A549 (cell line): Measurements from ENCODE around the gene MCM5. TPM values are rescaled to one million over a fixed set of nuclear protein-coding genes. Genes with fewer than 3 reads are reported as not detected.

Experiments used
- ATAC-seq, 2 experiments: fragments of 200-7000 bp in 1 of 2; fragments of >200 bp in 1 of 2; cut with Nextera tagmentation in 1 of 2; cut with Tn5 transposase in 1 of 2; 3 replicates each; pipeline versions ENCODE4 v1.8.0 to v1.9.1; 2018 to 2020; ENCODE audit warnings: mild to moderate bottlenecking in 1 of 2, moderate library complexity in 1 of 2
- CTCF ChIA-PET: fragments of 300-600 bp; sonication (Branson Sonifier 250); formaldehyde crosslinking; extraction: SDS; loops from one replicate; lab custom pipeline; 2021; ENCODE audit warnings: antibody characterized with exemption, inconsistent platforms; lab: Yijun Ruan, JAX
- POLR2A ChIA-PET: fragments of 350-600 bp; formaldehyde crosslinking; extraction: SDS; loops from one replicate; lab custom pipeline; 2021; ENCODE audit warnings: antibody characterized with exemption, inconsistent platforms; lab: Yijun Ruan, JAX
- DNase-seq, 2 experiments: peaks; one replicate each; pipeline versions ENCODE4 v3.0.0 to v3.0.0-alpha.2; 2011 to 2016; ENCODE audit warnings: low read depth in 1 of 2, low spot score in 1 of 2
- FAIRE-seq: peaks from 2 replicates; lab custom pipeline; 2011; peaks lifted over from hg19 to GRCh38; lab: Jason Lieb, UNC
- H3K27ac ChIP-seq, 2 experiments: fragments of >200 bp; sonication (Bioruptor Twin); formaldehyde crosslinking; 3 replicates each; pipeline ENCODE4 v1.5.1; 2016 to 2017
- H3K4me1 ChIP-seq: fragments of >200 bp; sonication (Bioruptor Twin); formaldehyde crosslinking; 3 replicates; pipeline ENCODE4 v1.6.1; 2016
- H3K4me2 ChIP-seq: fragments of >200 bp; sonication (Bioruptor Twin); formaldehyde crosslinking; 3 replicates; pipeline ENCODE4 v1.6.1; 2016
- H3K4me3 ChIP-seq: fragments of >200 bp; sonication (Bioruptor Twin); formaldehyde crosslinking; 3 replicates; pipeline ENCODE4 v1.5.1; 2016
- H3K9me3 ChIP-seq: fragments of >200 bp; sonication (Bioruptor Twin); formaldehyde crosslinking; 3 replicates; pipeline ENCODE4 v1.6.1; 2016
- BCL3 ChIP-seq: fragments of >200 bp; sonication (Bioruptor Twin); formaldehyde crosslinking; IDR thresholded peaks from 3 replicates; pipeline ENCODE4 v1.6.1; 2016
- BHLHE40 ChIP-seq: IDR thresholded peaks from 2 replicates; pipeline ENCODE4 v1.6.1; 2012; ENCODE audit warnings: low read depth, low read length, inconsistent platforms
- CEBPB ChIP-seq, 2 experiments: fragments of >200 bp in 1 of 2; sonication (Bioruptor Twin) in 1 of 2; formaldehyde crosslinking in 1 of 2; IDR thresholded peaks; 2 replicates each; pipeline ENCODE4 v1.6.1; 2012 to 2016
- CTCF ChIP-seq: fragments of >200 bp; sonication (Bioruptor Twin); formaldehyde crosslinking; IDR thresholded peaks from 3 replicates; pipeline ENCODE4 v1.5.1; 2016
- EHF ChIP-seq: fragments of 250-450 bp; sonication (Bioruptor Pico); IDR thresholded peaks from 2 replicates; pipeline ENCODE4 v1.5.0; 2020; ENCODE audit warnings: mild to moderate bottlenecking
- EHMT2 ChIP-seq: fragments of 200-600 bp; sonication (generic); IDR thresholded peaks from 2 replicates; pipeline ENCODE4 v1.6.1; 2016; ENCODE audit warnings: antibody characterized with exemption, low read depth, mild to moderate bottlenecking, moderate library complexity
- ELK1 ChIP-seq: fragments of 150-350 bp; IDR thresholded peaks from 2 replicates; pipeline ENCODE4 v1.6.1; 2014; ENCODE audit warnings: low read depth, mild to moderate bottlenecking, low read length
- HOXB13 ChIP-seq: fragments of 250-450 bp; sonication (Bioruptor Pico); IDR thresholded peaks from 2 replicates; pipeline ENCODE4 v1.5.0; 2020; ENCODE audit warnings: low read depth, mild to moderate bottlenecking, moderate library complexity
- HOXB5 ChIP-seq: fragments of 250-450 bp; sonication (Bioruptor Pico); IDR thresholded peaks from 2 replicates; pipeline ENCODE4 v1.5.0; 2020; ENCODE audit warnings: mild to moderate bottlenecking, moderate library complexity
- JUNB ChIP-seq: fragments of >200 bp; sonication (Bioruptor Twin); formaldehyde crosslinking; IDR thresholded peaks from 2 replicates; pipeline ENCODE4 v1.6.1; 2016
- KDM1A ChIP-seq: fragments of 200-600 bp; sonication (generic); IDR thresholded peaks from 2 replicates; pipeline ENCODE4 v1.6.1; 2016; ENCODE audit warnings: low read depth, mild to moderate bottlenecking
- MAFK ChIP-seq: fragments of 450-650 bp; IDR thresholded peaks from 2 replicates; pipeline ENCODE4 v1.6.1; 2014; ENCODE audit not compliant: partially characterized antibody
- MAZ ChIP-seq: fragments of 150-350 bp; IDR thresholded peaks from 2 replicates; pipeline ENCODE4 v1.6.1; 2014; ENCODE audit warnings: antibody characterized with exemption, low read depth, low read length, borderline replicate concordance
- NFE2L2 ChIP-seq: fragments of 150-350 bp; conservative IDR thresholded peaks from 2 replicates; pipeline ENCODE4 v1.6.1; 2014; ENCODE audit warnings: low read length
- PHF8 ChIP-seq: fragments of 200-600 bp; sonication (generic); IDR thresholded peaks from 2 replicates; pipeline ENCODE4 v1.6.1; 2016; ENCODE audit warnings: low read depth, mild to moderate bottlenecking, antibody characterized with exemption, moderate library complexity, borderline replicate concordance
- POLR2A ChIP-seq: IDR thresholded peaks from 2 replicates; pipeline ENCODE4 v1.6.1; 2012; ENCODE audit warnings: mild to moderate bottlenecking, low read length
- POLR2AphosphoS2 ChIP-seq: conservative IDR thresholded peaks from 2 replicates; pipeline ENCODE4 v1.6.1; 2012; ENCODE audit warnings: low read length, improper control_type of control experiment, inconsistent platforms
- SREBF2 ChIP-seq: fragments of 450-650 bp; IDR thresholded peaks from 2 replicates; pipeline ENCODE4 v1.6.1; 2014; ENCODE audit warnings: mild to moderate bottlenecking, moderate library complexity
- WGBS: methylation state at CpG from one replicate; pipeline ENCODE4 v1.1.6; 2017; ENCODE audit errors: missing lambda C conversion rate; 5-methylcytosine and 5-hydroxymethylcytosine counted together
- polyA plus RNA-seq, 4 experiments: library from polyadenylated mRNA; depleted of rRNA in 3 of 4; stranded (reverse); fragments of >200 nt; fragmentation: RNase III in 1 of 4; extraction: RNeasy Plus Mini Kit Qiagen cat#74134 plus additional on column Dnase treatment in 1 of 4; gene quantifications; 2 replicates in 3 of 4; 3 replicates in 1 of 4; pipeline ENCODE4 v1.2.3, GENCODE V29; 2011 to 2017

Gene MCM5
- polyA plus RNA-seq, 2 of the 4 experiments (the other 2 are of a cell fraction), result 50.2 to 94.4 TPM

- no peak for TF ChIP-seq HOXB5 (CRISPR knock-in tag)
- no peak for TF ChIP-seq POLR2AphosphoS2
- no peak for TF ChIP-seq JUNB
- TF ChIP-seq KDM1A, result no peak
- no peak for TF ChIP-seq PHF8
- no peak for TF ChIP-seq MAZ
Observed at GRCh38 chr22:35407362-35407761, 7.4 kb downstream of the MCM5 start (continued).

GRCh38 chr22:35409783-35410662 is 10.1 kb downstream of the MCM5 start:
- peak in 1 of 2 experiments; percentile 42; a peak in 1 of 4 replicates for TF ChIP-seq CEBPB (IDR thresholded peaks at IDR 0.05)
- TF ChIP-seq ELK1, result no peak
- Histone ChIP-seq H3K27ac (no peak overlapping the region), H3K4me2 (no peak overlapping the region), H3K4me1 (no peaks in the 10 kb centered on the region), H3K9me3 (no peaks in the 10 kb centered on the region), H3K4me3 (no peak overlapping the region)
- ATAC-seq, result no peak
- CTCF ChIA-PET, result interaction anchor here (0.6 to 1.7 kb wide), 4 partner anchors 9 to 60 kb away, joined by 3 to 6 read pairs (median 3); no protein-coding TSS in a partner anchor
- POLR2A ChIA-PET, result interaction anchor here (0.5 kb wide), 1 partner anchor 52 kb away, joined by 4 read pairs; no protein-coding TSS in a partner anchor
- WGBS, result 88% methylated on average over 14 of the region's 16 CpGs
- DNase-seq, result no peak
- no peak for FAIRE-seq

- no peak overlapping the region for H3K4me2 ChIP-seq
- POLR2A ChIA-PET, result interaction anchor here (0.5 kb wide), 1 partner anchor 53 kb away, joined by 4 read pairs; no protein-coding TSS in a partner anchor
Observed at GRCh38 chr22:35410663-35411034, 10.7 kb downstream of the MCM5 start.

More at GRCh38 chr22:35410663-35411034, 10.7 kb downstream of the MCM5 start:
- CTCF ChIA-PET, result interaction anchor here (1.7 kb wide), 1 partner anchor 21 kb away, joined by 6 read pairs; no protein-coding TSS in a partner anchor
- TF ChIP-seq BCL3 (no peak), HOXB13 (CRISPR knock-in tag) (no peak), KDM1A (no peak), SREBF2 (no peak), MAFK (no peak), CTCF (no peak), NFE2L2 (no peak), EHF (CRISPR knock-in tag) (no peak), EHMT2 (no peak), BHLHE40 (no peak), POLR2A (no peak)
- H3K4me1 ChIP-seq, result no peaks in the 10 kb centered on the region
- no peak overlapping the region for H3K27ac ChIP-seq
- H3K9me3 ChIP-seq, result no peaks in the 10 kb centered on the region
- FAIRE-seq, result no peak
- no peak for DNase-seq
- H3K4me3 ChIP-seq, result no peak overlapping the region
- ATAC-seq, result no peak
- 93% methylated on average over 5 of the region's 6 CpGs for WGBS
